ENCODE results near the gene SPECC1.

GRCh38 chr17:19979917-19980770, 29.0 kb upstream of the SPECC1 start:
- no peak for TF ChIP-seq CTCF (IDR thresholded peaks at IDR 0.05)
- no peak for TF ChIP-seq POLR2AphosphoS5 (IDR thresholded peaks at IDR 0.05)

All from gastroesophageal sphincter (tissue), 3 donors.